HEK293 (cell line): ENCODE results near the gene ZNF780B.

Experiments used
- BCL11A ChIP-seq: fragments of 450-650 bp; formaldehyde crosslinking; IDR thresholded peaks from 2 replicates; pipeline ENCODE4 v1.5.1; 2016; ENCODE audit warnings: low read depth, missing biosample characterization, missing genetic modification characterization
- ELK4 ChIP-seq: IDR thresholded peaks from 2 replicates; pipeline ENCODE4 v1.6.1; 2011; ENCODE audit warnings: mild to moderate bottlenecking, low read depth, low read length, borderline replicate concordance
- FEZF1 ChIP-seq: fragments of 450-650 bp; formaldehyde crosslinking; IDR thresholded peaks from 2 replicates; pipeline ENCODE4 v1.5.1; 2016; ENCODE audit warnings: missing biosample characterization, missing genetic modification characterization
- HOXD13 ChIP-seq: sonication (generic); formaldehyde crosslinking; IDR thresholded peaks from 2 replicates; pipeline ENCODE4 v1.8.0; 2022; ENCODE audit warnings: missing genetic modification reagents, borderline replicate concordance
- KLF9 ChIP-seq: fragments of 450-650 bp; formaldehyde crosslinking; IDR thresholded peaks from 2 replicates; pipeline ENCODE4 v1.5.1; 2016; ENCODE audit warnings: missing biosample characterization, missing genetic modification characterization, low read depth
- MEIS1 ChIP-seq: sonication (generic); formaldehyde crosslinking; IDR thresholded peaks from 2 replicates; pipeline ENCODE4 v1.8.1; 2022; ENCODE audit warnings: missing genetic modification reagents, mild to moderate bottlenecking, borderline replicate concordance
- PATZ1 ChIP-seq: fragments of 450-650 bp; formaldehyde crosslinking; IDR thresholded peaks from 2 replicates; pipeline ENCODE4 v1.5.1; 2016; ENCODE audit warnings: missing biosample characterization, missing genetic modification characterization
- REPIN1 ChIP-seq: fragments of 450-650 bp; formaldehyde crosslinking; IDR thresholded peaks from 2 replicates; pipeline ENCODE4 v1.5.1; 2017; ENCODE audit warnings: missing biosample characterization, missing genetic modification characterization, low read depth
- SCRT1 ChIP-seq: fragments of 450-650 bp; formaldehyde crosslinking; IDR thresholded peaks from 2 replicates; pipeline ENCODE4 v1.5.1; 2016; ENCODE audit warnings: missing biosample characterization, missing genetic modification characterization, borderline replicate concordance
- TSHZ1 ChIP-seq: fragments of 450-650 bp; formaldehyde crosslinking; IDR thresholded peaks from 2 replicates; pipeline ENCODE4 v1.5.1; 2016; ENCODE audit warnings: missing biosample characterization, missing genetic modification characterization, borderline replicate concordance
- YY2 ChIP-seq: fragments of 450-650 bp; formaldehyde crosslinking; IDR thresholded peaks from 2 replicates; pipeline ENCODE4 v1.5.1; 2016; ENCODE audit warnings: missing biosample characterization, missing genetic modification characterization
- ZBTB44 ChIP-seq: fragments of 450-650 bp; IDR thresholded peaks from 2 replicates; pipeline ENCODE4 v1.5.1; 2018; ENCODE audit warnings: missing biosample characterization, mild to moderate bottlenecking, missing genetic modification characterization
- ZNF174 ChIP-seq: fragments of 450-650 bp; formaldehyde crosslinking; IDR thresholded peaks from 2 replicates; pipeline ENCODE4 v1.5.0; 2017; ENCODE audit warnings: missing biosample characterization, mild to moderate bottlenecking, missing genetic modification characterization
- ZNF2 ChIP-seq: fragments of 450-650 bp; formaldehyde crosslinking; IDR thresholded peaks from 2 replicates; pipeline ENCODE4 v1.5.1; 2016; ENCODE audit warnings: missing biosample characterization, missing genetic modification characterization
- ZNF223 ChIP-seq: fragments of 450-650 bp; formaldehyde crosslinking; IDR thresholded peaks from 2 replicates; pipeline ENCODE4 v1.5.1; 2016; ENCODE audit warnings: missing biosample characterization, missing genetic modification characterization
- ZNF239 ChIP-seq: fragments of 450-650 bp; formaldehyde crosslinking; IDR thresholded peaks from 2 replicates; pipeline ENCODE4 v1.5.1; 2016; ENCODE audit warnings: missing biosample characterization, missing genetic modification characterization
- ZNF24 ChIP-seq: fragments of 450-650 bp; formaldehyde crosslinking; IDR thresholded peaks from 2 replicates; pipeline ENCODE4 v1.5.1; 2016; ENCODE audit warnings: missing biosample characterization, missing genetic modification characterization
- ZNF302 ChIP-seq: fragments of 450-650 bp; formaldehyde crosslinking; IDR thresholded peaks from 2 replicates; pipeline ENCODE4 v1.5.1; 2016; ENCODE audit warnings: missing biosample characterization, missing genetic modification characterization, low read depth
- ZNF426 ChIP-seq: fragments of 450-650 bp; formaldehyde crosslinking; IDR thresholded peaks from 2 replicates; pipeline ENCODE4 v1.5.1; 2017; ENCODE audit warnings: missing biosample characterization, missing genetic modification characterization, mild to moderate bottlenecking, inconsistent platforms, moderate library complexity
- ZNF433 ChIP-seq: fragments of 450-650 bp; formaldehyde crosslinking; IDR thresholded peaks from 2 replicates; pipeline ENCODE4 v1.5.1; 2016; ENCODE audit warnings: missing biosample characterization, missing genetic modification characterization, low read depth
- ZNF530 ChIP-seq: fragments of 450-650 bp; formaldehyde crosslinking; IDR thresholded peaks from 2 replicates; pipeline ENCODE4 v1.5.1; 2016; ENCODE audit warnings: low read depth, missing biosample characterization, missing genetic modification characterization
- ZNF558 ChIP-seq: fragments of 450-650 bp; formaldehyde crosslinking; IDR thresholded peaks from 2 replicates; pipeline ENCODE4 v1.5.1; 2016; ENCODE audit warnings: missing biosample characterization, missing genetic modification characterization
- ZNF654 ChIP-seq: fragments of 450-650 bp; formaldehyde crosslinking; IDR thresholded peaks from 2 replicates; pipeline ENCODE4 v1.5.1; 2016; ENCODE audit warnings: low read depth, missing biosample characterization, missing genetic modification characterization
- ZNF658 ChIP-seq: fragments of 450-650 bp; formaldehyde crosslinking; IDR thresholded peaks from 2 replicates; pipeline ENCODE4; 2016; ENCODE audit warnings: missing biosample characterization, missing genetic modification characterization
- ZNF664 ChIP-seq: fragments of 450-650 bp; formaldehyde crosslinking; IDR thresholded peaks from 2 replicates; pipeline ENCODE4 v1.5.1; 2016; ENCODE audit warnings: missing biosample characterization, missing genetic modification characterization
- ZNF707 ChIP-seq: fragments of 450-650 bp; formaldehyde crosslinking; IDR thresholded peaks from 2 replicates; pipeline ENCODE4 v1.5.1; 2016; ENCODE audit warnings: missing biosample characterization, missing genetic modification characterization
- ZNF768 ChIP-seq: fragments of 450-650 bp; formaldehyde crosslinking; IDR thresholded peaks from 2 replicates; pipeline ENCODE4 v1.5.1; 2018; ENCODE audit warnings: missing biosample characterization, mild to moderate bottlenecking, missing genetic modification characterization
- ZNF777 ChIP-seq: fragments of 450-650 bp; formaldehyde crosslinking; IDR thresholded peaks from 2 replicates; pipeline ENCODE4 v1.5.1; 2017; ENCODE audit warnings: missing biosample characterization, missing genetic modification characterization, borderline replicate concordance
- ZNF791 ChIP-seq: fragments of 450-650 bp; formaldehyde crosslinking; IDR thresholded peaks from 2 replicates; pipeline ENCODE4 v1.5.1; 2016; ENCODE audit warnings: missing biosample characterization, missing genetic modification characterization
- ZNF792 ChIP-seq: fragments of 450-650 bp; formaldehyde crosslinking; IDR thresholded peaks from 2 replicates; pipeline ENCODE4 v1.5.1; 2016; ENCODE audit warnings: missing biosample characterization, missing genetic modification characterization
- ZNF843 ChIP-seq: fragments of 450-650 bp; formaldehyde crosslinking; IDR thresholded peaks from 2 replicates; pipeline ENCODE4 v1.5.1; 2016; ENCODE audit warnings: missing biosample characterization, missing genetic modification characterization
- ZSCAN18 ChIP-seq: fragments of 450-650 bp; formaldehyde crosslinking; IDR thresholded peaks from 2 replicates; pipeline ENCODE4 v1.5.1; 2016; ENCODE audit warnings: missing biosample characterization, missing genetic modification characterization

The ZNF780B gene

GRCh38 chr19:39996218-39996810 is 59.7 kb downstream of the ZNF780B start (continued):
- 0 out of 2 replicates have a peak, but pooled peaks have one; percentile 33 for TF ChIP-seq ZBTB44 (tag by site-specific recombination)
- TF ChIP-seq ZNF223 (tag by site-specific recombination) = no peak
- no peak for TF ChIP-seq ZNF302 (tag by site-specific recombination)
- TF ChIP-seq ZNF707 (tag by site-specific recombination) = no peak
- no peak for TF ChIP-seq ZNF843
- no peak for TF ChIP-seq ZNF654 (tag by site-specific recombination)
- no peak for TF ChIP-seq BCL11A
- TF ChIP-seq FEZF1 = no peak; the same call in 1 of the 2 replicates
- no peak; the same call in 1 of the 2 replicates for TF ChIP-seq ZNF24 (tag by site-specific recombination)
- 0 out of 2 replicates have a peak, but pooled peaks have one; percentile 13 for TF ChIP-seq ZNF664
- no peak for TF ChIP-seq SCRT1 (tag by site-specific recombination)
- TF ChIP-seq PATZ1 (tag by site-specific recombination) = no peak
- 0 out of 2 replicates have a peak, but pooled peaks have one; percentile 11 for TF ChIP-seq ZNF558 (tag by site-specific recombination)
- TF ChIP-seq ZNF2 (tag by site-specific recombination) = peak; percentile 84
- no peak for TF ChIP-seq ZNF433 (tag by site-specific recombination)
- no peak for TF ChIP-seq ELK4
- TF ChIP-seq YY2 (tag by site-specific recombination) = no peak
- 0 out of 2 replicates have a peak, but pooled peaks have one; percentile 21 for TF ChIP-seq KLF9
- no peak; the same call in 1 of the 2 replicates for TF ChIP-seq ZNF530 (tag by site-specific recombination)
- peak; percentile 85; the same call in 1 of the 2 replicates for TF ChIP-seq ZSCAN18 (tag by site-specific recombination)
- TF ChIP-seq ZNF426 (tag by site-specific recombination) = no peak
- TF ChIP-seq ZNF174 = no peak
- TF ChIP-seq REPIN1 (tag by site-specific recombination) = peak; percentile 36; the same call in 1 of the 2 replicates
- peak; percentile 68; the same call in 1 of the 2 replicates for TF ChIP-seq ZNF239 (tag by site-specific recombination)
- no peak for TF ChIP-seq ZNF791 (tag by site-specific recombination)
- TF ChIP-seq TSHZ1 (tag by site-specific recombination) = no peak
- no peak for TF ChIP-seq MEIS1 (CRISPR knock-in tag)
- no peak for TF ChIP-seq ZNF658 (tag by site-specific recombination)
- TF ChIP-seq ZNF792 (tag by site-specific recombination) = peak; percentile 100
- TF ChIP-seq ZNF768 (tag by site-specific recombination) = no peak
- TF ChIP-seq ZNF777 (tag by site-specific recombination) = peak; percentile 88
- no peak for TF ChIP-seq HOXD13 (CRISPR knock-in tag)
